Caco-2 (cell line): Measurements from ENCODE around the gene KRTAP10-4. TPM values are rescaled to one million over a fixed set of nuclear protein-coding genes. Genes with fewer than 3 reads are reported as not detected.

Experiments used
- BruUV-seq: library from RNA; stranded (reverse); fragments of 400-500 nt; replicated peaks from 2 replicates; lab custom pipeline; 2021; lab: Mats Ljungman, UMichigan
- CTCF ChIA-PET: fragments of 300-600 bp; sonication (Branson Sonifier 250); formaldehyde crosslinking; loops from one replicate; lab custom pipeline; 2022; ENCODE audit warnings: antibody characterized with exemption; lab: Charles Lee
- POLR2A ChIA-PET: fragments of 300-600 bp; sonication (Branson Sonifier 250); formaldehyde crosslinking; loops from one replicate; lab custom pipeline; 2022; ENCODE audit warnings: antibody characterized with exemption; lab: Charles Lee
- DNase-seq, 2 experiments: peaks; one replicate each; pipeline versions ENCODE4 v3.0.0 to v3.0.0-alpha.2; 2020 to 2022
- H3K27me3 ChIP-seq: replicated peaks from 2 replicates; pipeline ENCODE4 v1.6.0; 2011; ENCODE audit warnings: low read length; ENCODE audit not compliant: control insufficient read depth, insufficient read depth
- H3K36me3 ChIP-seq: 2 replicates; pipeline ENCODE4 v1.5.1; 2011; ENCODE audit warnings: low read length; ENCODE audit not compliant: control insufficient read depth, insufficient read depth
- H3K4me1 ChIP-seq: fragments of 250-450 bp; sonication (Bioruptor Pico); 2 replicates; pipeline ENCODE4 v1.5.1; 2020; ENCODE audit warnings: mild to moderate bottlenecking
- H3K4me3 ChIP-seq: 2 replicates; pipeline ENCODE4 v1.5.1; 2011; ENCODE audit warnings: low read depth, mild to moderate bottlenecking, control low read depth, low read length
- H3K9me3 ChIP-seq: fragments of 250-450 bp; sonication (Bioruptor Pico); 2 replicates; pipeline ENCODE4 v1.5.1; 2020; ENCODE audit warnings: mild to moderate bottlenecking, moderate library complexity
- H3K27ac Mint-ChIP-seq: one replicate; pipeline ENCODE4 v1.8.0; 2022; ENCODE audit warnings: mixed read lengths; ENCODE audit not compliant: unreplicated experiment
- H3K27me3 Mint-ChIP-seq: one replicate; pipeline ENCODE4 v1.8.0; 2022; ENCODE audit warnings: mixed read lengths; ENCODE audit not compliant: insufficient read depth, unreplicated experiment
- H3K36me3 Mint-ChIP-seq: one replicate; pipeline ENCODE4 v1.8.0; 2022; ENCODE audit warnings: mild to moderate bottlenecking, mixed read lengths; ENCODE audit not compliant: insufficient read depth, unreplicated experiment
- H3K4me1 Mint-ChIP-seq: one replicate; pipeline ENCODE4 v1.8.0; 2022; ENCODE audit warnings: low read depth, mixed read lengths; ENCODE audit not compliant: unreplicated experiment
- H3K4me3 Mint-ChIP-seq: one replicate; pipeline ENCODE4 v1.8.0; 2022; ENCODE audit warnings: mild to moderate bottlenecking, moderate library complexity, mixed read lengths; ENCODE audit not compliant: unreplicated experiment
- H3K9me3 Mint-ChIP-seq: one replicate; pipeline ENCODE4 v1.8.0; 2022; ENCODE audit warnings: mixed read lengths; ENCODE audit not compliant: unreplicated experiment
- intact Hi-C: fragments of 100-400 bp; cut with micrococcal nuclease; formaldehyde crosslinking; loops from one replicate; pipeline ENCODE4 v1.10.0; 2022; ENCODE audit not compliant: unreplicated experiment
- total RNA-seq: library from RNA; stranded (reverse); gene quantifications from 2 replicates; pipeline ENCODE4 v1.2.3, GENCODE V29; 2022
- TF ChIP-seq, protein P1 (sequence below), 2 experiments: fragments of 200-600 bp in 1 of 2; IDR thresholded peaks; 1 replicate in 1 of 2; 2 replicates in 1 of 2; pipeline versions ENCODE4 v1.5.1 to v1.8.0; 2011 to 2022; ENCODE audit warnings: antibody characterized with exemption in 1 of 2, control low read depth in 1 of 2, inconsistent platforms in 1 of 2, low read depth in 1 of 2, low read length in 1 of 2, mild to moderate bottlenecking in 1 of 2, moderate library complexity in 1 of 2; ENCODE audit not compliant: insufficient read depth in 1 of 2, severe bottlenecking in 1 of 2, unreplicated experiment in 1 of 2

Gene KRTAP10-4
- total RNA-seq, 1 experiment from 2014 or later, result not detected

GRCh38 chr21:44534688-44535087 lies 38.8 kb upstream of the KRTAP10-4 start:
- no peak overlapping the region for H3K27ac Mint-ChIP-seq
- intact Hi-C loops, result no loop called here
- H3K4me1 Mint-ChIP-seq, result no peaks in the 10 kb centered on the region
- H3K9me3 Mint-ChIP-seq, result no peaks in the 10 kb centered on the region
- H3K27me3 Mint-ChIP-seq, result peaks cover 15% of the 10 kb centered on the region
- H3K4me3 Mint-ChIP-seq, result no peak overlapping the region
- ChIA-PET POLR2A (no interaction called here), CTCF (no interaction called here)
- Histone ChIP-seq H3K36me3 (no peaks in the 10 kb centered on the region), H3K9me3 (no peaks in the 10 kb centered on the region), H3K4me1 (no peaks in the 10 kb centered on the region), H3K4me3 (no peak overlapping the region), H3K27me3 (no peaks in the 10 kb centered on the region)
- no peak for DNase-seq
- H3K36me3 Mint-ChIP-seq, result no peaks in the 10 kb centered on the region
- BruUV-seq, result no TSS peak
- TF ChIP-seq, protein P1, sequence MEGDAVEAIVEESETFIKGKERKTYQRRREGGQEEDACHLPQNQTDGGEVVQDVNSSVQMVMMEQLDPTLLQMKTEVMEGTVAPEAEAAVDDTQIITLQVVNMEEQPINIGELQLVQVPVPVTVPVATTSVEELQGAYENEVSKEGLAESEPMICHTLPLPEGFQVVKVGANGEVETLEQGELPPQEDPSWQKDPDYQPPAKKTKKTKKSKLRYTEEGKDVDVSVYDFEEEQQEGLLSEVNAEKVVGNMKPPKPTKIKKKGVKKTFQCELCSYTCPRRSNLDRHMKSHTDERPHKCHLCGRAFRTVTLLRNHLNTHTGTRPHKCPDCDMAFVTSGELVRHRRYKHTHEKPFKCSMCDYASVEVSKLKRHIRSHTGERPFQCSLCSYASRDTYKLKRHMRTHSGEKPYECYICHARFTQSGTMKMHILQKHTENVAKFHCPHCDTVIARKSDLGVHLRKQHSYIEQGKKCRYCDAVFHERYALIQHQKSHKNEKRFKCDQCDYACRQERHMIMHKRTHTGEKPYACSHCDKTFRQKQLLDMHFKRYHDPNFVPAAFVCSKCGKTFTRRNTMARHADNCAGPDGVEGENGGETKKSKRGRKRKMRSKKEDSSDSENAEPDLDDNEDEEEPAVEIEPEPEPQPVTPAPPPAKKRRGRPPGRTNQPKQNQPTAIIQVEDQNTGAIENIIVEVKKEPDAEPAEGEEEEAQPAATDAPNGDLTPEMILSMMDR (IDR thresholded peaks at IDR 0.05; ENCODE audit: insufficient read depth in 1 of 2, low read depth in 1 of 2, low read length in 1 of 2, severe bottlenecking in 1 of 2, unreplicated experiment in 1 of 2), result no peak

DNA sequence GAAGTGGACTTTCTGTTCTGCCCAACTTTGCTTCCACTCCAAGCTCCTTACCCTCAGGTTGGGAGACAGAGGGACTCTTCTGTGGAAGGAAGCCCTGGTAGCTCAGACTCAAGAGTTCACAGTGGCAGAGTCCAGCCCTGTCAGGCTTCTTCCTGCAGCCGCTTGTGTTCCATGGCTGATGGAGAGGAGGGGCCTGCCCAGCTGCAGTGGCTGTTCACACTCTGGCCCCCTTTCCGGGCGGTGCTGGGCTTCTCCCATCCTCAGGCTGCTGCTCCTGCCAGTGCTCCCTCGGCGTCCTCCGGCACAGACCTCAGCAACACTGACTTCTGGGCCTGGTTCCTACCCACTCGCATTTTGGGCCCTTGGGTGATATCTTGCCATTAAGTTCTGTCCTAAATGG lies 37.6 kb upstream of the KRTAP10-4 start:
- no peak overlapping the region for H3K27ac Mint-ChIP-seq
- Histone ChIP-seq H3K27me3 (no peaks in the 10 kb centered on the region), H3K4me1 (no peaks in the 10 kb centered on the region), H3K4me3 (no peak overlapping the region), H3K9me3 (no peaks in the 10 kb centered on the region), H3K36me3 (no peaks in the 10 kb centered on the region)
- H3K9me3 Mint-ChIP-seq, result no peaks in the 10 kb centered on the region
- H3K4me3 Mint-ChIP-seq, result no peak overlapping the region
- no peaks in the 10 kb centered on the region for H3K36me3 Mint-ChIP-seq
- intact Hi-C loops, result no loop called here
- peaks cover 12% of the 10 kb centered on the region for H3K27me3 Mint-ChIP-seq
- no peak for DNase-seq
- POLR2A ChIA-PET, result interaction anchor here (0.7 kb wide), 1 partner anchor 115 kb away, joined by 6 read pairs; no protein-coding TSS in a partner anchor
- BruUV-seq, result no TSS peak
- TF ChIP-seq, protein P1 (IDR thresholded peaks at IDR 0.05; ENCODE audit: insufficient read depth in 1 of 2, low read depth in 1 of 2, low read length in 1 of 2, severe bottlenecking in 1 of 2, unreplicated experiment in 1 of 2), result no peak
- CTCF ChIA-PET, result no interaction called here
- no peaks in the 10 kb centered on the region for H3K4me1 Mint-ChIP-seq

- Mint-ChIP-seq H3K9me3 (no peaks in the 10 kb centered on the region), H3K4me3 (no peak overlapping the region), H3K36me3 (no peaks in the 10 kb centered on the region), H3K27ac (no peak overlapping the region), H3K27me3 (peaks cover 9% of the 10 kb centered on the region), H3K4me1 (no peaks in the 10 kb centered on the region)
- DNase-seq, result no peak
- intact Hi-C loops, result no loop called here
- BruUV-seq, result no TSS peak
- Histone ChIP-seq H3K4me1 (no peaks in the 10 kb centered on the region), H3K27me3 (no peaks in the 10 kb centered on the region), H3K4me3 (no peak overlapping the region), H3K9me3 (no peaks in the 10 kb centered on the region), H3K36me3 (no peaks in the 10 kb centered on the region)
- POLR2A ChIA-PET, result no interaction called here
- CTCF ChIA-PET, result no interaction called here
- TF ChIP-seq, protein P1 (IDR thresholded peaks at IDR 0.05; ENCODE audit: insufficient read depth in 1 of 2, low read depth in 1 of 2, low read length in 1 of 2, severe bottlenecking in 1 of 2, unreplicated experiment in 1 of 2), result no peak
These were observed 35.3 kb upstream of the KRTAP10-4 start for GRCh38 chr21:44537930-44538911.
